OCI-LY1 (cell line): Measurements from ENCODE around the gene KLK11.

ENCODE experiments used
- H2AFZ ChIP-seq: fragments of 200-600 bp; sonication (generic), shearing (Covaris generic); 2 replicates; pipeline ENCODE4 v1.6.0; 2014; ENCODE audit warnings: antibody characterized with exemption, mild to moderate bottlenecking, low read length
- H3F3A ChIP-seq: fragments of 200-600 bp; sonication (generic), shearing (Covaris generic); 2 replicates; pipeline ENCODE4 v1.6.0; 2014; ENCODE audit warnings: mild to moderate bottlenecking, antibody characterized with exemption, low read length, moderate library complexity; ENCODE audit not compliant: insufficient read depth
- H3K27ac ChIP-seq: fragments of 200-600 bp; sonication (generic); 2 replicates; pipeline ENCODE4 v1.5.1; 2014; ENCODE audit warnings: low read length, mixed run types, mild to moderate bottlenecking, low read depth; ENCODE audit not compliant: poor library complexity, severe bottlenecking
- H3K27me3 ChIP-seq: fragments of 200-600 bp; sonication (generic); 2 replicates; pipeline ENCODE4 v1.6.0; 2014; ENCODE audit warnings: antibody characterized with exemption, mild to moderate bottlenecking, low read length, moderate library complexity; ENCODE audit not compliant: insufficient read depth
- H3K36me3 ChIP-seq: fragments of 200-600 bp; sonication (generic); 2 replicates; pipeline ENCODE4 v1.6.1; 2014; ENCODE audit warnings: mild to moderate bottlenecking, antibody characterized with exemption, low read length, moderate library complexity, mixed read lengths; ENCODE audit not compliant: insufficient read depth
- H3K4me1 ChIP-seq: fragments of 200-600 bp; sonication (generic); 2 replicates; pipeline ENCODE4 v1.5.1; 2014; ENCODE audit warnings: mild to moderate bottlenecking, low read length, moderate library complexity; ENCODE audit not compliant: insufficient read depth, severe bottlenecking
- H3K4me2 ChIP-seq: fragments of 200-600 bp; sonication (generic), shearing (Covaris generic); 2 replicates; pipeline ENCODE4 v1.6.1; 2014; ENCODE audit warnings: low read length
- H3K4me3 ChIP-seq: fragments of 200-600 bp; sonication (generic); 2 replicates; pipeline ENCODE4 v1.5.1; 2014; ENCODE audit warnings: low read length, low read depth, mild to moderate bottlenecking, mixed read lengths; ENCODE audit not compliant: poor library complexity, severe bottlenecking
- H3K79me2 ChIP-seq: fragments of 200-600 bp; shearing (Covaris generic); 2 replicates; pipeline ENCODE4 v1.6.1; 2016; ENCODE audit warnings: mixed run types, low read length, mixed read lengths; ENCODE audit not compliant: insufficient read depth
- H3K9ac ChIP-seq: fragments of 200-600 bp; sonication (generic), shearing (Covaris generic); 2 replicates; pipeline ENCODE4 v1.6.1; 2014; ENCODE audit warnings: mild to moderate bottlenecking, low read length, mixed read lengths
- H3K9me2 ChIP-seq: fragments of 200-600 bp; sonication (generic), shearing (Covaris generic); 2 replicates; pipeline ENCODE4 v1.6.1; 2014; ENCODE audit warnings: low read depth, mild to moderate bottlenecking, low read length, mixed read lengths
- H3K9me3 ChIP-seq: fragments of 200-600 bp; shearing (Covaris generic); 2 replicates; pipeline ENCODE4 v1.6.1; 2014; ENCODE audit warnings: low read length, mixed read lengths
- H4K20me1 ChIP-seq: fragments of 200-600 bp; sonication (generic), shearing (Covaris generic); 2 replicates; pipeline ENCODE4 v1.6.0; 2016; ENCODE audit warnings: mild to moderate bottlenecking, low read length; ENCODE audit not compliant: insufficient read depth
- EZH2 ChIP-seq: fragments of 200-600 bp; sonication (generic), shearing (Covaris generic); IDR thresholded peaks from 2 replicates; pipeline ENCODE4 v1.8.0; 2017; ENCODE audit warnings: borderline replicate concordance, mixed run types, mild to moderate bottlenecking, antibody characterized with exemption, low read length, moderate library complexity, mixed read lengths
- TF ChIP-seq, protein P1 (sequence below): fragments of 200-600 bp; sonication (generic), shearing (Covaris generic); IDR thresholded peaks from 2 replicates; pipeline ENCODE4 v1.5.1; 2017; ENCODE audit warnings: mild to moderate bottlenecking, antibody characterized with exemption, low read length, moderate library complexity, mixed read lengths

Gene KLK11

DNA sequence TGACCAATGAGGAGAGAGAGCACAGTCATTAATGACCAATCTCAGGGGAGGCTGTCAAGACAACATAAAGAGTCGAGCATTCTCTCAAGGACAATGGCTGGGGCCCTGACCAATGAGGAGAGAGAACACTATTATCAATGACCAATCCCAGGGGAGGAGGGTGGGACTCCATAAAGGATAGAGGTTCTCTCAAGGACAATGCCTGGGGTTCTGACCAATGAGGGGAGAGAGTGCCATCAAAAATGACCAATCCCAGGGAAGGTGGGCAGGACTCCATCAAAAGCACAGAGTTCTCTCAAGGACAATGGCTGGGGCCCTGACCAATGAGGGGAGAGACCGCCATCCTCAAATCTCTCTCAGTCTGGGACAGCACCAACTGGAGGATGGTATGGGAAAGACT is 3.3 kb upstream of the KLK11 start:
- no peaks in the 10 kb centered on the region for H3F3A ChIP-seq
- H3K4me3 ChIP-seq, result no peak overlapping the region
- no peaks in the 10 kb centered on the region; the same call in 1 of the 2 replicates for H3K27me3 ChIP-seq
- no peaks in the 10 kb centered on the region for H3K36me3 ChIP-seq
- no peak overlapping the region for H3K9ac ChIP-seq
- no peaks in the 10 kb centered on the region for H3K9me2 ChIP-seq
- no peak overlapping the region for H3K4me2 ChIP-seq
- no peaks in the 10 kb centered on the region for H3K79me2 ChIP-seq
- no peak overlapping the region for H2AFZ ChIP-seq
- no peaks in the 10 kb centered on the region for H3K4me1 ChIP-seq
- TF ChIP-seq, protein P1, sequence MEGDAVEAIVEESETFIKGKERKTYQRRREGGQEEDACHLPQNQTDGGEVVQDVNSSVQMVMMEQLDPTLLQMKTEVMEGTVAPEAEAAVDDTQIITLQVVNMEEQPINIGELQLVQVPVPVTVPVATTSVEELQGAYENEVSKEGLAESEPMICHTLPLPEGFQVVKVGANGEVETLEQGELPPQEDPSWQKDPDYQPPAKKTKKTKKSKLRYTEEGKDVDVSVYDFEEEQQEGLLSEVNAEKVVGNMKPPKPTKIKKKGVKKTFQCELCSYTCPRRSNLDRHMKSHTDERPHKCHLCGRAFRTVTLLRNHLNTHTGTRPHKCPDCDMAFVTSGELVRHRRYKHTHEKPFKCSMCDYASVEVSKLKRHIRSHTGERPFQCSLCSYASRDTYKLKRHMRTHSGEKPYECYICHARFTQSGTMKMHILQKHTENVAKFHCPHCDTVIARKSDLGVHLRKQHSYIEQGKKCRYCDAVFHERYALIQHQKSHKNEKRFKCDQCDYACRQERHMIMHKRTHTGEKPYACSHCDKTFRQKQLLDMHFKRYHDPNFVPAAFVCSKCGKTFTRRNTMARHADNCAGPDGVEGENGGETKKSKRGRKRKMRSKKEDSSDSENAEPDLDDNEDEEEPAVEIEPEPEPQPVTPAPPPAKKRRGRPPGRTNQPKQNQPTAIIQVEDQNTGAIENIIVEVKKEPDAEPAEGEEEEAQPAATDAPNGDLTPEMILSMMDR, result no peak
- TF ChIP-seq EZH2, result no peak
- no peak overlapping the region for H3K27ac ChIP-seq
- H3K9me3 ChIP-seq, result no peaks in the 10 kb centered on the region
- no peaks in the 10 kb centered on the region for H4K20me1 ChIP-seq

DNA sequence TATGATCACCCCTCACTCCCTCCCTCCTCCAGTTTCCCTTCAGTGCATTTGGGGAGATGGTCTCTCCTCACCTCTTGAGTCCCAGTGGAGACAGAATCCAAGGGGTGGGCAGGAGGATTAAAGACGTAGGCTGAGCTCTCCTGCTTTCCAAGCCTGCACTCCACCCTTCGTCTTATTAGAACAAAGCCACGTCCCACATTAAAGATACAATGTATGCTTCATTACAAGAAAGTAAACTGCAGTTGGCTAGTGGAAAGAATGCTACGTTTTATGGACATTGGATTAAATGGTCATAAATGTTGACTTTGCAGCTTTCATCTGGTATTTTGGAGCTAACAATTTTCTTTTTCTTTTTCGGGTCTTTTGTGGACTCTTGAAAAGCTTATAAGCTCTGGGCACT is 1.5 kb upstream of the KLK11 start:
- Histone ChIP-seq H3K27ac (no peak overlapping the region), H3K9me2 (no peaks in the 10 kb centered on the region), H3K4me2 (no peak overlapping the region), H2AFZ (no peak overlapping the region), H3F3A (no peaks in the 10 kb centered on the region), H3K4me3 (no peak overlapping the region), H3K4me1 (no peaks in the 10 kb centered on the region), H3K79me2 (no peaks in the 10 kb centered on the region), H4K20me1 (no peaks in the 10 kb centered on the region), H3K9ac (no peak overlapping the region), H3K27me3 (no peaks in the 10 kb centered on the region; the same call in 1 of the 2 replicates), H3K36me3 (no peaks in the 10 kb centered on the region), H3K9me3 (no peaks in the 10 kb centered on the region)
- TF ChIP-seq EZH2, result no peak
- TF ChIP-seq, protein P1, result no peak

DNA sequence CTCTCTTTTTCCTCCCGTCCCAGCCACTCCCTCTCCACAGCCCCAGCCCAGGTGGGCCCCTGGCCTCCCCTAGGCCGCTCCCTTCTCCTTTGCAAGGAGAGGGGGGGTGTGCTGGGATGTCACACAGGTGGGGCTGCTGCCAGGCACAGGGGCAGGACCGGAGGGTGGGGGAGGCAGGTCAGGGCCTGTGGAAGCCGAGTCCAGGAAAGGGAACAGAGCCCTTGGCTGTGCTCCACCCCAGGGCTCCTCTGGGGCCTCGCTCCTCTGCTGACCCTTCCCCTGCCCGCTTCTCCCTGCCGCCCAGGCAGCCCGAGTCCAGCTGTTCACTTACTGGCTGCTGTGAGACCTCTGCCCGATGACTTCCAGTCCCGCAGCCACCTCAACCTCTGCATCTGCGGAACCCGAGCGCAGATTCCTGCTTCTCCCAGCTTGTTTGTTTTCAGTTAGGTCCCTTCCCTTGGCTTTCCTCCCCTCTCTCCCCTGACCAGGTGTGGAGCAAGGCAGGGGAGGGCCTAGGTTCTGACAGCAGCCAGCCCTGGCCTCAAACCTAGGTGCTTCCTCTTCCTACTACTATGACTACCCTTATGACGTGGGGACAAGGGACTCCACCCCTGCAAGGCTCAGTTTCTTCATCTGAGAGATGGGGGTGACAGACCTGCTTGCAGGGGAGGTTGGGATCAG is 850 bp upstream of the KLK11 start:
- Histone ChIP-seq H3F3A (no peaks in the 10 kb centered on the region), H3K79me2 (no peaks in the 10 kb centered on the region), H3K4me1 (no peaks in the 10 kb centered on the region), H2AFZ (no peak overlapping the region), H3K36me3 (no peaks in the 10 kb centered on the region), H3K27me3 (no peaks in the 10 kb centered on the region; the same call in 1 of the 2 replicates), H3K9me2 (no peaks in the 10 kb centered on the region), H3K27ac (no peak overlapping the region), H3K4me2 (no peak overlapping the region), H3K4me3 (no peak overlapping the region), H4K20me1 (no peaks in the 10 kb centered on the region), H3K9ac (no peak overlapping the region), H3K9me3 (no peaks in the 10 kb centered on the region)
- TF ChIP-seq, protein P1, result no peak
- no peak for TF ChIP-seq EZH2
